ENCODE data around the gene PPT1.

PPT1 gene

GRCh38 chr1:40058097-40058452, 39.0 kb downstream of the PPT1 start:
- DNase-seq (ENCODE audit: low read depth) = no peak
- in situ Hi-C loops (cut with HindIII; ENCODE audit: low sequenced_read_pairs) = no loop called here
- TF ChIP-seq CTCF (IDR thresholded peaks at IDR 0.05; ENCODE audit: low read depth, low read length, missing control alignments) = no peak
- H3K4me3 ChIP-seq (ENCODE audit: low read depth, low read length) = no peak overlapping the region

- no peak for TF ChIP-seq CTCF (IDR thresholded peaks at IDR 0.05; ENCODE audit: low read depth, low read length, missing control alignments)
- in situ Hi-C loops (cut with HindIII; ENCODE audit: low sequenced_read_pairs) = no loop called here
- DNase-seq (ENCODE audit: low read depth) = no peak
- no peak overlapping the region for H3K4me3 ChIP-seq (ENCODE audit: low read depth, low read length)
Measured at GRCh38 chr1:40057310-40058030, 39.6 kb downstream of the PPT1 start.

- no peak for TF ChIP-seq CTCF (IDR thresholded peaks at IDR 0.05; ENCODE audit: low read depth, low read length, missing control alignments)
- in situ Hi-C loops (cut with HindIII; ENCODE audit: low sequenced_read_pairs) = no loop called here
- no peak overlapping the region for H3K4me3 ChIP-seq (ENCODE audit: low read depth, low read length)
- DNase-seq (ENCODE audit: low read depth) = no peak
Measured at GRCh38 chr1:40056519-40057309, 40.3 kb downstream of the PPT1 start.

GRCh38 chr1:40053138-40053887, 43.7 kb downstream of the PPT1 start:
- in situ Hi-C loops (cut with HindIII; ENCODE audit: low sequenced_read_pairs) = no loop called here
- no peak for DNase-seq (ENCODE audit: low read depth)
- no peak overlapping the region for H3K4me3 ChIP-seq (ENCODE audit: low read depth, low read length)
- TF ChIP-seq CTCF (IDR thresholded peaks at IDR 0.05; ENCODE audit: low read depth, low read length, missing control alignments) = no peak

- no peak for DNase-seq (ENCODE audit: low read depth)
- TF ChIP-seq CTCF (IDR thresholded peaks at IDR 0.05; ENCODE audit: low read depth, low read length, missing control alignments) = no peak
- in situ Hi-C loops (cut with HindIII; ENCODE audit: low sequenced_read_pairs) = no loop called here
- no peak overlapping the region for H3K4me3 ChIP-seq (ENCODE audit: low read depth, low read length)
Measured at GRCh38 chr1:40050863-40051262, 46.2 kb downstream of the PPT1 start.

GRCh38 chr1:40049725-40050124, 47.3 kb downstream of the PPT1 start:
- DNase-seq (ENCODE audit: low read depth) = no peak
- TF ChIP-seq CTCF (IDR thresholded peaks at IDR 0.05; ENCODE audit: low read depth, low read length, missing control alignments) = no peak
- in situ Hi-C loops (cut with HindIII; ENCODE audit: low sequenced_read_pairs) = no loop called here
- H3K4me3 ChIP-seq (ENCODE audit: low read depth, low read length) = no peak overlapping the region
